Measurements from ENCODE around the gene BPGM.
A peak's percentile ranks its signal among the peaks of the same experiment; 100 is the strongest.

BPGM gene

GRCh38 chr7:134705716-134706115 is 59.1 kb downstream of the BPGM start:
- H3K4me3 ChIP-seq (ENCODE audit: extremely low read depth, insufficient read depth, low read length, poor library complexity, severe bottlenecking) = no peak overlapping the region
- no peak overlapping the region for H3K27ac ChIP-seq (ENCODE audit: low read depth, low read length, severe bottlenecking)
- WGBS, 2 experiments (ENCODE audit: insufficient coverage in 2 of 2) = no CpG with 5 or more reads among the region's 2 CpGs
- peaks cover 13% of the 10 kb centered on the region for H3K4me1 ChIP-seq (ENCODE audit: control insufficient read depth, insufficient read depth, low read length, poor library complexity, severe bottlenecking)
- no peaks in the 10 kb centered on the region for H3K9me3 ChIP-seq (ENCODE audit: control insufficient read depth, low read length)
- no peaks in the 10 kb centered on the region for H3K36me3 ChIP-seq (ENCODE audit: control insufficient read depth, insufficient read depth, low read length)

GRCh38 chr7:134706468-134706867 is 59.8 kb downstream of the BPGM start:
- 91 to 100% methylated on average over 2 to 3 of the region's 5 CpGs for WGBS, 2 experiments (ENCODE audit: insufficient coverage in 2 of 2)
- Histone ChIP-seq H3K9me3 (ENCODE audit: control insufficient read depth, low read length) (no peaks in the 10 kb centered on the region), H3K4me1 (ENCODE audit: control insufficient read depth, insufficient read depth, low read length, poor library complexity, severe bottlenecking) (peaks cover 16% of the 10 kb centered on the region), H3K27ac (ENCODE audit: low read depth, low read length, severe bottlenecking) (no peak overlapping the region), H3K36me3 (ENCODE audit: control insufficient read depth, insufficient read depth, low read length) (no peaks in the 10 kb centered on the region), H3K4me3 (ENCODE audit: extremely low read depth, insufficient read depth, low read length, poor library complexity, severe bottlenecking) (no peak overlapping the region)

- no CpG with 5 or more reads among the region's 4 CpGs for WGBS, 2 experiments (ENCODE audit: insufficient coverage in 2 of 2)
- Histone ChIP-seq H3K27ac (ENCODE audit: low read depth, low read length, severe bottlenecking) (no peak overlapping the region), H3K4me1 (ENCODE audit: control insufficient read depth, insufficient read depth, low read length, poor library complexity, severe bottlenecking) (peaks cover 16% of the 10 kb centered on the region)
These were observed 61.2 kb downstream of the BPGM start for GRCh38 chr7:134707663-134708378.

GRCh38 chr7:134708692-134709091 is 62.0 kb downstream of the BPGM start:
- Histone ChIP-seq H3K36me3 (ENCODE audit: control insufficient read depth, insufficient read depth, low read length) (no peaks in the 10 kb centered on the region), H3K4me1 (ENCODE audit: control insufficient read depth, insufficient read depth, low read length, poor library complexity, severe bottlenecking) (peaks cover 7% of the 10 kb centered on the region), H3K27ac (ENCODE audit: low read depth, low read length, severe bottlenecking) (no peak overlapping the region), H3K9me3 (ENCODE audit: control insufficient read depth, low read length) (no peaks in the 10 kb centered on the region), H3K4me3 (ENCODE audit: extremely low read depth, insufficient read depth, low read length, poor library complexity, severe bottlenecking) (no peak overlapping the region)
- WGBS, 2 experiments (ENCODE audit: insufficient coverage in 2 of 2) = 67 to 83% methylated on average over 1 of the region's 2 CpGs

More at GRCh38 chr7:134707663-134708378, 61.2 kb downstream of the BPGM start:
- H3K36me3 ChIP-seq (ENCODE audit: control insufficient read depth, insufficient read depth, low read length) = no peaks in the 10 kb centered on the region
- no peaks in the 10 kb centered on the region for H3K9me3 ChIP-seq (ENCODE audit: control insufficient read depth, low read length)
- no peak overlapping the region for H3K4me3 ChIP-seq (ENCODE audit: extremely low read depth, insufficient read depth, low read length, poor library complexity, severe bottlenecking)

GRCh38 chr7:134709197-134709596 is 62.5 kb downstream of the BPGM start:
- Histone ChIP-seq H3K36me3 (ENCODE audit: control insufficient read depth, insufficient read depth, low read length) (no peaks in the 10 kb centered on the region), H3K4me3 (ENCODE audit: extremely low read depth, insufficient read depth, low read length, poor library complexity, severe bottlenecking) (no peak overlapping the region), H3K4me1 (ENCODE audit: control insufficient read depth, insufficient read depth, low read length, poor library complexity, severe bottlenecking) (peaks cover 5% of the 10 kb centered on the region), H3K27ac (ENCODE audit: low read depth, low read length, severe bottlenecking) (no peak overlapping the region), H3K9me3 (ENCODE audit: control insufficient read depth, low read length) (no peaks in the 10 kb centered on the region)
- no CpG with 5 or more reads among the region's 2 CpGs for WGBS, 2 experiments (ENCODE audit: insufficient coverage in 2 of 2)

- Histone ChIP-seq H3K4me3 (ENCODE audit: extremely low read depth, insufficient read depth, low read length, poor library complexity, severe bottlenecking) (no peak overlapping the region), H3K27ac (ENCODE audit: low read depth, low read length, severe bottlenecking) (no peak overlapping the region)
These were observed 63.8 kb downstream of the BPGM start for GRCh38 chr7:134710511-134710853.

GRCh38 chr7:134710854-134711624 is 64.4 kb downstream of the BPGM start:
- Histone ChIP-seq H3K4me3 (ENCODE audit: extremely low read depth, insufficient read depth, low read length, poor library complexity, severe bottlenecking) (no peak overlapping the region), H3K4me1 (ENCODE audit: control insufficient read depth, insufficient read depth, low read length, poor library complexity, severe bottlenecking) (peaks cover 5% of the 10 kb centered on the region), H3K27ac (ENCODE audit: low read depth, low read length, severe bottlenecking) (peak overlapping the region; percentile 23), H3K9me3 (ENCODE audit: control insufficient read depth, low read length) (no peaks in the 10 kb centered on the region), H3K36me3 (ENCODE audit: control insufficient read depth, insufficient read depth, low read length) (no peaks in the 10 kb centered on the region)
- 70 to 74% methylated on average over 4 to 5 of the region's 9 CpGs for WGBS, 2 experiments (ENCODE audit: insufficient coverage in 2 of 2)

More at GRCh38 chr7:134710511-134710853, 63.8 kb downstream of the BPGM start:
- H3K4me1 ChIP-seq (ENCODE audit: control insufficient read depth, insufficient read depth, low read length, poor library complexity, severe bottlenecking) = peaks cover 5% of the 10 kb centered on the region
- WGBS, 2 experiments (ENCODE audit: insufficient coverage in 2 of 2) = 79 to 94% methylated on average over 4 to 7 of the region's 8 CpGs
- no peaks in the 10 kb centered on the region for H3K9me3 ChIP-seq (ENCODE audit: control insufficient read depth, low read length)
- H3K36me3 ChIP-seq (ENCODE audit: control insufficient read depth, insufficient read depth, low read length) = no peaks in the 10 kb centered on the region

- H3K4me1 ChIP-seq (ENCODE audit: control insufficient read depth, insufficient read depth, low read length, poor library complexity, severe bottlenecking) = peaks cover 5% of the 10 kb centered on the region
- H3K4me3 ChIP-seq (ENCODE audit: extremely low read depth, insufficient read depth, low read length, poor library complexity, severe bottlenecking) = no peak overlapping the region
- H3K9me3 ChIP-seq (ENCODE audit: control insufficient read depth, low read length) = no peaks in the 10 kb centered on the region
- H3K27ac ChIP-seq (ENCODE audit: low read depth, low read length, severe bottlenecking) = no peak overlapping the region
- WGBS, 2 experiments (ENCODE audit: insufficient coverage in 2 of 2) = 73 to 95% methylated on average over 2 to 4 of the region's 4 CpGs
- no peaks in the 10 kb centered on the region for H3K36me3 ChIP-seq (ENCODE audit: control insufficient read depth, insufficient read depth, low read length)
These were observed 65.5 kb downstream of the BPGM start for GRCh38 chr7:134712196-134712595.

GRCh38 chr7:134714470-134715205 is 68.0 kb downstream of the BPGM start:
- H3K27ac ChIP-seq (ENCODE audit: low read depth, low read length, severe bottlenecking) = no peak overlapping the region
- 100% methylated on average over 1 of the region's 2 CpGs for whole genome bisulfite sequencing, 2 experiments (ENCODE audit: insufficient coverage in 2 of 2)
- peaks cover 10% of the 10 kb centered on the region for H3K4me1 ChIP-seq (ENCODE audit: control insufficient read depth, insufficient read depth, low read length, poor library complexity, severe bottlenecking)
- no peaks in the 10 kb centered on the region for H3K9me3 ChIP-seq (ENCODE audit: control insufficient read depth, low read length)
- no peaks in the 10 kb centered on the region for H3K36me3 ChIP-seq (ENCODE audit: control insufficient read depth, insufficient read depth, low read length)
- H3K4me3 ChIP-seq (ENCODE audit: extremely low read depth, insufficient read depth, low read length, poor library complexity, severe bottlenecking) = no peak overlapping the region

GRCh38 chr7:134718211-134718875 is 71.7 kb downstream of the BPGM start:
- Histone ChIP-seq H3K9me3 (ENCODE audit: control insufficient read depth, low read length) (no peaks in the 10 kb centered on the region), H3K27ac (ENCODE audit: low read depth, low read length, severe bottlenecking) (no peak overlapping the region), H3K36me3 (ENCODE audit: control insufficient read depth, insufficient read depth, low read length) (no peaks in the 10 kb centered on the region), H3K4me3 (ENCODE audit: extremely low read depth, insufficient read depth, low read length, poor library complexity, severe bottlenecking) (no peak overlapping the region), H3K4me1 (ENCODE audit: control insufficient read depth, insufficient read depth, low read length, poor library complexity, severe bottlenecking) (peaks cover 22% of the 10 kb centered on the region)
- WGBS, 2 experiments (ENCODE audit: insufficient coverage in 2 of 2) = 100% methylated on average over 1 of the region's 2 CpGs
